Hepatocyte (in vitro differentiated cells): ENCODE data around the gene KPNB1. TPM values are rescaled to one million over a fixed set of nuclear protein-coding genes. Genes with fewer than 3 reads are reported as not detected.
A peak's percentile ranks its signal among the peaks of the same experiment; 100 is the strongest.

Experiments used
- DNase-seq: peaks from one replicate; pipeline ENCODE4 v3.0.0-alpha.2; 2016; ENCODE audit warnings: low spot score
- H2AFZ ChIP-seq: fragments of 200-600 bp; sonication (generic); 2 replicates; pipeline ENCODE4 v1.6.0; 2016; ENCODE audit warnings: antibody characterized with exemption, mild to moderate bottlenecking
- H3K27ac ChIP-seq: fragments of 200-600 bp; sonication (generic); 2 replicates; pipeline ENCODE4 v1.5.1; 2016; ENCODE audit warnings: mild to moderate bottlenecking
- H3K27me3 ChIP-seq: fragments of 200-600 bp; sonication (generic); 2 replicates; pipeline ENCODE4 v1.6.1; 2016
- H3K36me3 ChIP-seq: fragments of 200-600 bp; sonication (generic); replicated peaks from 2 replicates; pipeline ENCODE4 v1.5.1; 2016; ENCODE audit warnings: low read depth; ENCODE audit not compliant: insufficient read depth
- H3K4me1 ChIP-seq: fragments of 200-600 bp; sonication (generic); 2 replicates; pipeline ENCODE4 v1.5.1; 2016; ENCODE audit warnings: mild to moderate bottlenecking, moderate library complexity; ENCODE audit not compliant: insufficient read depth
- H3K4me2 ChIP-seq: fragments of 200-600 bp; sonication (generic); 2 replicates; pipeline ENCODE4 v1.6.0; 2016
- H3K4me3 ChIP-seq: fragments of 200-600 bp; sonication (generic); 2 replicates; pipeline ENCODE4 v1.5.1; 2016; ENCODE audit warnings: mild to moderate bottlenecking
- H3K79me2 ChIP-seq: fragments of 200-600 bp; sonication (generic); 2 replicates; pipeline ENCODE4 v1.6.0; 2017; ENCODE audit warnings: mild to moderate bottlenecking
- H3K9me2 ChIP-seq: fragments of 200-600 bp; sonication (generic); replicated peaks from 2 replicates; pipeline ENCODE4 v1.6.0; 2017; ENCODE audit warnings: mild to moderate bottlenecking; ENCODE audit not compliant: insufficient read depth
- H3K9me3 ChIP-seq: fragments of 200-600 bp; sonication (generic); 2 replicates; pipeline ENCODE4 v1.5.1; 2016; ENCODE audit warnings: low read depth, mild to moderate bottlenecking
- H4K20me1 ChIP-seq: fragments of 200-600 bp; sonication (generic); 2 replicates; pipeline ENCODE4 v1.6.0; 2016; ENCODE audit warnings: mild to moderate bottlenecking; ENCODE audit not compliant: insufficient read depth, poor library complexity, severe bottlenecking
- CTCF ChIP-seq: fragments of 200-600 bp; sonication (generic); IDR thresholded peaks from 2 replicates; pipeline ENCODE4 v1.5.1; 2016; ENCODE audit warnings: antibody characterized with exemption, mild to moderate bottlenecking; ENCODE audit not compliant: poor library complexity
- EZH2 ChIP-seq: fragments of 200-600 bp; sonication (generic); IDR thresholded peaks from 2 replicates; pipeline ENCODE4 v1.6.1; 2016; ENCODE audit warnings: antibody characterized with exemption, mild to moderate bottlenecking, borderline replicate concordance
- EZH2phosphoT487 ChIP-seq: fragments of 200-600 bp; sonication (generic); IDR thresholded peaks from one replicate; pipeline ENCODE4 v1.6.1; 2018; ENCODE audit warnings: antibody characterized with exemption, mild to moderate bottlenecking, low read depth, moderate library complexity; ENCODE audit not compliant: unreplicated experiment, severe bottlenecking
- WGBS: methylation state at CpG from one replicate; pipeline ENCODE4 v1.1.6; 2016; ENCODE audit warnings: low lambda C conversion rate; ENCODE audit errors: missing lambda C conversion rate; 5-methylcytosine and 5-hydroxymethylcytosine counted together
- polyA plus RNA-seq: library from polyadenylated mRNA; unstranded; fragments of >200 nt; fragmentation: Nextera tagmentation; extraction: Ambion mirVana; gene quantifications from 2 replicates; pipeline ENCODE4 v1.2.1, GENCODE V29; 2016
- total RNA-seq: library from RNA; depleted of rRNA; stranded (reverse); fragments of >200 nt; gene quantifications from 2 replicates; pipeline ENCODE4 v1.2.3, GENCODE V29; 2014

KPNB1 gene
- total and polyA plus RNA-seq, 2 experiments from 2014 or later = 59.5 to 194 TPM

GRCh38 chr17:47719411-47720152 is 69.9 kb downstream of the KPNB1 start:
- no peak overlapping the region for H3K4me2 ChIP-seq
- WGBS = 85% methylated on average over 9 of the region's 9 CpGs

GRCh38 chr17:47720196-47720595 is 70.5 kb downstream of the KPNB1 start:
- 75% methylated on average over 11 of the region's 11 CpGs for WGBS
- TF ChIP-seq EZH2phosphoT487 (no peak), CTCF (no peak), EZH2 (no peak)
- H3K4me2 ChIP-seq = no peak overlapping the region

More at GRCh38 chr17:47719411-47720152, 69.9 kb downstream of the KPNB1 start:
- H2AFZ ChIP-seq = no peak overlapping the region
- H3K9me2 ChIP-seq = no peaks in the 10 kb centered on the region
- no peak for TF ChIP-seq EZH2phosphoT487
- no peak for TF ChIP-seq CTCF
- TF ChIP-seq EZH2 = no peak
- no peak for DNase-seq
- no peaks in the 10 kb centered on the region for H3K79me2 ChIP-seq
- H3K4me3 ChIP-seq = no peak overlapping the region
- no peaks in the 10 kb centered on the region for H3K4me1 ChIP-seq
- H3K9me3 ChIP-seq = no peaks in the 10 kb centered on the region
- H3K27ac ChIP-seq = no peak overlapping the region
- H3K36me3 ChIP-seq = no peaks in the 10 kb centered on the region
- no peaks in the 10 kb centered on the region for H4K20me1 ChIP-seq
- peaks cover 57% of the 10 kb centered on the region for H3K27me3 ChIP-seq

GRCh38 chr17:47720754-47721533 is 71.2 kb downstream of the KPNB1 start:
- Histone ChIP-seq H4K20me1 (no peaks in the 10 kb centered on the region), H3K79me2 (no peaks in the 10 kb centered on the region), H3K9me3 (no peaks in the 10 kb centered on the region), H3K27me3 (peaks cover 57% of the 10 kb centered on the region), H3K27ac (no peak overlapping the region), H3K4me2 (peak overlapping the region; percentile 44), H2AFZ (no peak overlapping the region), H3K4me1 (no peaks in the 10 kb centered on the region), H3K9me2 (no peaks in the 10 kb centered on the region), H3K36me3 (no peaks in the 10 kb centered on the region), H3K4me3 (no peak overlapping the region)
- WGBS = 27% methylated on average over 31 of the region's 36 CpGs
- DNase-seq = peak; percentile 55
- TF ChIP-seq EZH2 (no peak), EZH2phosphoT487 (no peak), CTCF (no peak)

More at GRCh38 chr17:47720196-47720595, 70.5 kb downstream of the KPNB1 start:
- no peaks in the 10 kb centered on the region for H3K4me1 ChIP-seq
- no peaks in the 10 kb centered on the region for H3K36me3 ChIP-seq
- no peaks in the 10 kb centered on the region for H3K79me2 ChIP-seq
- H3K4me3 ChIP-seq = no peak overlapping the region
- no peak overlapping the region for H3K27ac ChIP-seq
- H4K20me1 ChIP-seq = no peaks in the 10 kb centered on the region
- peaks cover 57% of the 10 kb centered on the region for H3K27me3 ChIP-seq
- H3K9me3 ChIP-seq = no peaks in the 10 kb centered on the region
- no peaks in the 10 kb centered on the region for H3K9me2 ChIP-seq
- no peak for DNase-seq
- no peak overlapping the region for H2AFZ ChIP-seq
